ENCODE results near the gene SELENOT.

DNA sequence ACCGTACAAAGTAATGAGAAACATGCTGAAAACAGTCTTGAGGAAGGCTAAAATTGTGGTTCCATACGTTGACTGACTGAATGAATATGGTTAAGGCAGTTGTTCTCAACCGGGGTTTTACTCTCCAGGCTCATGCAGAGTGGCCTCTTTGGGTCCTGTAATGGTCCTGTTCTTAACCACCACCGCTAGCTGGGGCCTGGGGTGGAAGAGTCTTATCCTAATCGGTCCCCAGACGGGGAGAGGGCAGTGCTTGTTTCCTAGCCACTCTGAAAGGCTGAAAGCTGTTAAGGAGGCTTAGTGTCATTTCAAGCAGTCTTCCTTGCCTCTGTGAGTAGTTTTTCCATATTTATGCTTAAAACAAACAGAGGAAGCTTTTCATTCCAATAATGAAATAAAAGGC is 32.0 kb downstream of the SELENOT start:
- TF ChIP-seq, protein P1, sequence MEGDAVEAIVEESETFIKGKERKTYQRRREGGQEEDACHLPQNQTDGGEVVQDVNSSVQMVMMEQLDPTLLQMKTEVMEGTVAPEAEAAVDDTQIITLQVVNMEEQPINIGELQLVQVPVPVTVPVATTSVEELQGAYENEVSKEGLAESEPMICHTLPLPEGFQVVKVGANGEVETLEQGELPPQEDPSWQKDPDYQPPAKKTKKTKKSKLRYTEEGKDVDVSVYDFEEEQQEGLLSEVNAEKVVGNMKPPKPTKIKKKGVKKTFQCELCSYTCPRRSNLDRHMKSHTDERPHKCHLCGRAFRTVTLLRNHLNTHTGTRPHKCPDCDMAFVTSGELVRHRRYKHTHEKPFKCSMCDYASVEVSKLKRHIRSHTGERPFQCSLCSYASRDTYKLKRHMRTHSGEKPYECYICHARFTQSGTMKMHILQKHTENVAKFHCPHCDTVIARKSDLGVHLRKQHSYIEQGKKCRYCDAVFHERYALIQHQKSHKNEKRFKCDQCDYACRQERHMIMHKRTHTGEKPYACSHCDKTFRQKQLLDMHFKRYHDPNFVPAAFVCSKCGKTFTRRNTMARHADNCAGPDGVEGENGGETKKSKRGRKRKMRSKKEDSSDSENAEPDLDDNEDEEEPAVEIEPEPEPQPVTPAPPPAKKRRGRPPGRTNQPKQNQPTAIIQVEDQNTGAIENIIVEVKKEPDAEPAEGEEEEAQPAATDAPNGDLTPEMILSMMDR (IDR thresholded peaks at IDR 0.05), result no peak
- TF ChIP-seq, protein P2, sequence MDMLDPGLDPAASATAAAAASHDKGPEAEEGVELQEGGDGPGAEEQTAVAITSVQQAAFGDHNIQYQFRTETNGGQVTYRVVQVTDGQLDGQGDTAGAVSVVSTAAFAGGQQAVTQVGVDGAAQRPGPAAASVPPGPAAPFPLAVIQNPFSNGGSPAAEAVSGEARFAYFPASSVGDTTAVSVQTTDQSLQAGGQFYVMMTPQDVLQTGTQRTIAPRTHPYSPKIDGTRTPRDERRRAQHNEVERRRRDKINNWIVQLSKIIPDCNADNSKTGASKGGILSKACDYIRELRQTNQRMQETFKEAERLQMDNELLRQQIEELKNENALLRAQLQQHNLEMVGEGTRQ (IDR thresholded peaks at IDR 0.05; ENCODE audit: borderline replicate concordance, low read depth, low read length), result no peak
- no peak for TF ChIP-seq POLR2AphosphoS5 (IDR thresholded peaks at IDR 0.05; ENCODE audit: low read depth, low read length)
- TF ChIP-seq, protein P3, sequence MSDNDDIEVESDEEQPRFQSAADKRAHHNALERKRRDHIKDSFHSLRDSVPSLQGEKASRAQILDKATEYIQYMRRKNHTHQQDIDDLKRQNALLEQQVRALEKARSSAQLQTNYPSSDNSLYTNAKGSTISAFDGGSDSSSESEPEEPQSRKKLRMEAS (IDR thresholded peaks at IDR 0.05; ENCODE audit: low read depth), result no peak
- TF ChIP-seq FOSL2 (IDR thresholded peaks at IDR 0.05; ENCODE audit: borderline replicate concordance, low read depth), result no peak
- TF ChIP-seq EP300 (IDR thresholded peaks at IDR 0.05; ENCODE audit: borderline replicate concordance in 1 of 2, low read depth in 1 of 2, low read length in 1 of 2), result no peak
- TF ChIP-seq, protein P4, sequence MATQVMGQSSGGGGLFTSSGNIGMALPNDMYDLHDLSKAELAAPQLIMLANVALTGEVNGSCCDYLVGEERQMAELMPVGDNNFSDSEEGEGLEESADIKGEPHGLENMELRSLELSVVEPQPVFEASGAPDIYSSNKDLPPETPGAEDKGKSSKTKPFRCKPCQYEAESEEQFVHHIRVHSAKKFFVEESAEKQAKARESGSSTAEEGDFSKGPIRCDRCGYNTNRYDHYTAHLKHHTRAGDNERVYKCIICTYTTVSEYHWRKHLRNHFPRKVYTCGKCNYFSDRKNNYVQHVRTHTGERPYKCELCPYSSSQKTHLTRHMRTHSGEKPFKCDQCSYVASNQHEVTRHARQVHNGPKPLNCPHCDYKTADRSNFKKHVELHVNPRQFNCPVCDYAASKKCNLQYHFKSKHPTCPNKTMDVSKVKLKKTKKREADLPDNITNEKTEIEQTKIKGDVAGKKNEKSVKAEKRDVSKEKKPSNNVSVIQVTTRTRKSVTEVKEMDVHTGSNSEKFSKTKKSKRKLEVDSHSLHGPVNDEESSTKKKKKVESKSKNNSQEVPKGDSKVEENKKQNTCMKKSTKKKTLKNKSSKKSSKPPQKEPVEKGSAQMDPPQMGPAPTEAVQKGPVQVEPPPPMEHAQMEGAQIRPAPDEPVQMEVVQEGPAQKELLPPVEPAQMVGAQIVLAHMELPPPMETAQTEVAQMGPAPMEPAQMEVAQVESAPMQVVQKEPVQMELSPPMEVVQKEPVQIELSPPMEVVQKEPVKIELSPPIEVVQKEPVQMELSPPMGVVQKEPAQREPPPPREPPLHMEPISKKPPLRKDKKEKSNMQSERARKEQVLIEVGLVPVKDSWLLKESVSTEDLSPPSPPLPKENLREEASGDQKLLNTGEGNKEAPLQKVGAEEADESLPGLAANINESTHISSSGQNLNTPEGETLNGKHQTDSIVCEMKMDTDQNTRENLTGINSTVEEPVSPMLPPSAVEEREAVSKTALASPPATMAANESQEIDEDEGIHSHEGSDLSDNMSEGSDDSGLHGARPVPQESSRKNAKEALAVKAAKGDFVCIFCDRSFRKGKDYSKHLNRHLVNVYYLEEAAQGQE (IDR thresholded peaks at IDR 0.05; ENCODE audit: low read depth, low read length), result no peak
- TF ChIP-seq NRF1 (IDR thresholded peaks at IDR 0.05; ENCODE audit: low read depth, low read length), result no peak
- no peak for TF ChIP-seq GATA2 (CRISPR knock-in tag; IDR thresholded peaks at IDR 0.05)
- TF ChIP-seq GABPA (IDR thresholded peaks at IDR 0.05; ENCODE audit: low read depth), result no peak
- TF ChIP-seq YY1 (IDR thresholded peaks at IDR 0.05; ENCODE audit: low read depth), result no peak

All from SK-N-SH (cell line).